Trophoblast cell (in vitro differentiated cells and primary cell): ENCODE data around the gene TBC1D22A.

Experiments used
- DNase-seq, 2 donors: peaks; one replicate each; pipeline ENCODE4 v3.0.0-alpha.2; 2016
- H2AFZ ChIP-seq: 2 replicates; pipeline ENCODE4 v1.6.1; 2013; ENCODE audit warnings: low read length, moderate library complexity, mild to moderate bottlenecking; ENCODE audit not compliant: insufficient read depth, poor library complexity
- H2AK5ac ChIP-seq: 2 replicates; pipeline ENCODE4 v1.6.1; 2013; ENCODE audit warnings: mild to moderate bottlenecking, low read length
- H2BK120ac ChIP-seq: 2 replicates; pipeline ENCODE4 v1.6.1; 2013; ENCODE audit warnings: low read length, mild to moderate bottlenecking, moderate library complexity; ENCODE audit not compliant: insufficient read depth, poor library complexity
- H2BK12ac ChIP-seq: 2 replicates; pipeline ENCODE4 v1.6.1; 2013; ENCODE audit warnings: mild to moderate bottlenecking, low read length, moderate library complexity
- H2BK5ac ChIP-seq: 2 replicates; pipeline ENCODE4 v1.6.1; 2013; ENCODE audit warnings: low read length, low read depth, moderate library complexity, mild to moderate bottlenecking; ENCODE audit not compliant: poor library complexity
- H3K14ac ChIP-seq: 2 replicates; pipeline ENCODE4 v1.6.1; 2013; ENCODE audit warnings: mild to moderate bottlenecking, low read length
- H3K18ac ChIP-seq: 2 replicates; pipeline ENCODE4 v1.6.1; 2013; ENCODE audit warnings: mild to moderate bottlenecking, low read length
- H3K23ac ChIP-seq: 2 replicates; pipeline ENCODE4 v1.6.1; 2013; ENCODE audit warnings: low read length
- H3K27ac ChIP-seq: 2 replicates; pipeline ENCODE4 v1.5.1; 2013; ENCODE audit warnings: low read depth, mild to moderate bottlenecking, inconsistent platforms, low read length, moderate library complexity
- H3K27me3 ChIP-seq: 2 replicates; pipeline ENCODE4 v1.6.1; 2013; ENCODE audit warnings: inconsistent platforms, mild to moderate bottlenecking, low read length, moderate library complexity; ENCODE audit not compliant: insufficient read depth
- H3K36me3 ChIP-seq, 2 experiments: 1 replicate in 1 of 2; 2 replicates in 1 of 2; pipeline ENCODE4 v1.6.1; 2013; ENCODE audit warnings: low read length in 2 of 2, mild to moderate bottlenecking in 2 of 2, moderate library complexity in 1 of 2; ENCODE audit not compliant: insufficient read depth in 2 of 2, control insufficient read depth in 1 of 2
- H3K4ac ChIP-seq: 2 replicates; pipeline ENCODE4 v1.6.1; 2013; ENCODE audit warnings: low read depth, mild to moderate bottlenecking, low read length, moderate library complexity
- H3K4me1 ChIP-seq, 2 experiments: 1 replicate in 1 of 2; 2 replicates in 1 of 2; pipeline ENCODE4 v1.6.1; 2013; ENCODE audit warnings: low read length in 2 of 2, mild to moderate bottlenecking in 2 of 2, moderate library complexity in 1 of 2; ENCODE audit not compliant: insufficient read depth in 2 of 2, control insufficient read depth in 1 of 2
- H3K4me2 ChIP-seq: 2 replicates; pipeline ENCODE4 v1.6.1; 2013; ENCODE audit warnings: inconsistent platforms, mild to moderate bottlenecking, low read length, moderate library complexity
- H3K4me3 ChIP-seq: 2 replicates; pipeline ENCODE4 v1.5.1; 2013; ENCODE audit warnings: mild to moderate bottlenecking, low read depth, low read length, inconsistent platforms
- H3K79me1 ChIP-seq: one replicate; pipeline ENCODE4 v1.6.1; 2013; ENCODE audit warnings: low read length
- H3K79me2 ChIP-seq: 2 replicates; pipeline ENCODE4 v1.6.1; 2013; ENCODE audit warnings: low read length, mild to moderate bottlenecking; ENCODE audit not compliant: control insufficient read depth, insufficient read depth, poor library complexity
- H3K9ac ChIP-seq: 2 replicates; pipeline ENCODE4 v1.6.1; 2013; ENCODE audit warnings: mild to moderate bottlenecking, low read length
- H3K9me3 ChIP-seq: 2 replicates; pipeline ENCODE4 v1.6.1; 2013; ENCODE audit warnings: low read depth, mild to moderate bottlenecking, control low read depth, inconsistent platforms, low read length; ENCODE audit not compliant: insufficient read depth
- H4K12ac ChIP-seq: 2 replicates; pipeline ENCODE4 v1.6.1; 2013; ENCODE audit warnings: low read depth, mild to moderate bottlenecking, low read length, moderate library complexity
- H4K8ac ChIP-seq: 2 replicates; pipeline ENCODE4 v1.6.1; 2013; ENCODE audit warnings: low read depth, mild to moderate bottlenecking, low read length, moderate library complexity
- H4K91ac ChIP-seq: one replicate; pipeline ENCODE4 v1.6.1; 2013; ENCODE audit warnings: low read depth, mild to moderate bottlenecking, low read length, moderate library complexity
- WGBS: extraction: QIAGEN DNeasy Blood & Tissue Kit; methylation state at CpG from one replicate; pipeline ENCODE4 v1.1.7; 2013; ENCODE audit warnings: missing lambda C conversion rate; ENCODE audit not compliant: insufficient read length, insufficient coverage; ENCODE audit errors: extremely low coverage; 5-methylcytosine and 5-hydroxymethylcytosine counted together

TBC1D22A gene

GRCh38 chr22:47197773-47198500, 435.5 kb downstream of the TBC1D22A start:
- H3K18ac ChIP-seq: no peak overlapping the region
- H3K27ac ChIP-seq: no peak overlapping the region
- H2AFZ ChIP-seq: no peak overlapping the region
- no peak overlapping the region for H3K4me2 ChIP-seq
- no peak overlapping the region for H4K8ac ChIP-seq
- H3K79me1 ChIP-seq: no peaks in the 10 kb centered on the region
- no peak overlapping the region for H3K14ac ChIP-seq
- no peak overlapping the region for H4K91ac ChIP-seq
- no peak overlapping the region for H3K23ac ChIP-seq
- H3K4me3 ChIP-seq: no peak overlapping the region
- H3K9me3 ChIP-seq: peaks cover 89% of the 10 kb centered on the region
- H3K36me3 ChIP-seq: no peaks in the 10 kb centered on the region
- no peak overlapping the region for H3K4ac ChIP-seq
- no peaks in the 10 kb centered on the region for H3K4me1 ChIP-seq
- no peak overlapping the region for H3K9ac ChIP-seq
- no peak overlapping the region for H2BK120ac ChIP-seq
- no peaks in the 10 kb centered on the region for H3K27me3 ChIP-seq
- WGBS: no CpG with 5 or more reads among the region's 25 CpGs
- no peak overlapping the region for H2BK5ac ChIP-seq
- no peak overlapping the region for H2BK12ac ChIP-seq
- no peaks in the 10 kb centered on the region for H3K79me2 ChIP-seq
- DNase-seq: no peak
- no peak overlapping the region for H4K12ac ChIP-seq
- no peak overlapping the region for H2AK5ac ChIP-seq

- no peaks in the 10 kb centered on the region for H3K79me2 ChIP-seq
- peaks cover 91% of the 10 kb centered on the region for H3K9me3 ChIP-seq
- H2BK120ac ChIP-seq: no peak overlapping the region
- no CpG with 5 or more reads among the region's 19 CpGs for WGBS
- DNase-seq: no peak
- no peak overlapping the region for H3K4me2 ChIP-seq
- no peak overlapping the region for H3K4me3 ChIP-seq
- no peak overlapping the region for H3K4ac ChIP-seq
- H4K8ac ChIP-seq: no peak overlapping the region
- no peak overlapping the region for H2BK12ac ChIP-seq
- no peak overlapping the region for H3K14ac ChIP-seq
- no peak overlapping the region for H3K18ac ChIP-seq
- H2AFZ ChIP-seq: no peak overlapping the region
- no peak overlapping the region for H2AK5ac ChIP-seq
- no peak overlapping the region for H4K91ac ChIP-seq
- no peak overlapping the region for H2BK5ac ChIP-seq
- H3K23ac ChIP-seq: no peak overlapping the region
- H3K36me3 ChIP-seq: no peaks in the 10 kb centered on the region
- no peak overlapping the region for H3K27ac ChIP-seq
- no peak overlapping the region for H3K9ac ChIP-seq
- H3K4me1 ChIP-seq: no peaks in the 10 kb centered on the region
- no peaks in the 10 kb centered on the region for H3K27me3 ChIP-seq
- H4K12ac ChIP-seq: no peak overlapping the region
- H3K79me1 ChIP-seq: no peaks in the 10 kb centered on the region
Measured at GRCh38 chr22:47198801-47199251, 436.4 kb downstream of the TBC1D22A start.

- Histone ChIP-seq H4K91ac (no peak overlapping the region), H2AK5ac (no peak overlapping the region), H2BK5ac (no peak overlapping the region), H2BK120ac (no peak overlapping the region), H3K4ac (no peak overlapping the region), H3K18ac (no peak overlapping the region), H2BK12ac (no peak overlapping the region), H3K27me3 (no peaks in the 10 kb centered on the region), H3K4me1 (no peaks in the 10 kb centered on the region), H3K9me3 (peaks cover 95% of the 10 kb centered on the region), H3K4me2 (no peak overlapping the region), H3K23ac (no peak overlapping the region), H3K4me3 (no peak overlapping the region), H4K8ac (no peak overlapping the region), H3K36me3 (no peaks in the 10 kb centered on the region), H3K27ac (no peak overlapping the region), H3K79me2 (no peaks in the 10 kb centered on the region), H3K14ac (no peak overlapping the region), H3K79me1 (no peaks in the 10 kb centered on the region), H3K9ac (no peak overlapping the region), H4K12ac (no peak overlapping the region), H2AFZ (no peak overlapping the region)
- no peak for DNase-seq
- no CpG with 5 or more reads among the region's 33 CpGs for WGBS
Measured at GRCh38 chr22:47199261-47199978, 437.0 kb downstream of the TBC1D22A start.

DNA sequence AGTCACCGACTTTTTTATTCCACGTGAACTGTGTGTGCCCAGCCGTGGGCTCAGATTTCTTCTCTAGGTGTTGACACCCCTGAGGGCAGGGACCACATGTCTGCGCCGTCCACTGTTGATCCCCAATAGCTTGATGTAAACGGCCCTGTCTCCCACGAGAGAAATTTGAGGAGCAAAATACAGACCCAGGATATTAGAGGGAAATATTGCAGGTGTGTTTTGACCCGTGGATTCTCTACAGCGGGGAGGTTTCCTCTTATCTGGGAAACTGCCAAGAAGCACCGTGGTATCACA, 437.5 kb downstream of the TBC1D22A start:
- Histone ChIP-seq H2BK120ac (no peak overlapping the region), H3K27ac (no peak overlapping the region), H3K9ac (no peak overlapping the region), H2BK12ac (no peak overlapping the region), H3K79me1 (no peaks in the 10 kb centered on the region), H3K36me3 (no peaks in the 10 kb centered on the region), H4K12ac (no peak overlapping the region), H3K4me1 (no peaks in the 10 kb centered on the region), H4K8ac (no peak overlapping the region), H3K27me3 (no peaks in the 10 kb centered on the region), H4K91ac (no peak overlapping the region), H3K79me2 (no peaks in the 10 kb centered on the region), H3K9me3 (peaks cover 95% of the 10 kb centered on the region), H3K14ac (no peak overlapping the region), H3K18ac (no peak overlapping the region), H2BK5ac (no peak overlapping the region), H2AK5ac (no peak overlapping the region), H3K4me2 (no peak overlapping the region), H2AFZ (no peak overlapping the region), H3K4ac (no peak overlapping the region), H3K4me3 (no peak overlapping the region), H3K23ac (no peak overlapping the region)
- no CpG with 5 or more reads among the region's 10 CpGs for WGBS
- no peak for DNase-seq
